Measurements from ENCODE around the gene DGKZ.
"Not testable (repeated sequence)": the region's sequence is repeated elsewhere in the genome, so short reads cannot be mapped to it uniquely, and the experiment has no call there.

DGKZ gene

GRCh38 chr11:46367244-46367915 lies 20.1 kb downstream of the DGKZ start:
- no peak for DNase-seq

- DNase-seq = no peak
These were observed 20.6 kb downstream of the DGKZ start for GRCh38 chr11:46367916-46368267.

GRCh38 chr11:46369458-46370152 lies 22.3 kb downstream of the DGKZ start:
- DNase-seq = no peak

- DNase-seq = no peak
These were observed 23.0 kb downstream of the DGKZ start for GRCh38 chr11:46370253-46370652.

GRCh38 chr11:46371262-46371661 lies 24.0 kb downstream of the DGKZ start:
- not testable (repeated sequence) for DNase-seq

GRCh38 chr11:46372086-46372485 lies 24.8 kb downstream of the DGKZ start:
- DNase-seq = no peak

- not testable (repeated sequence) for DNase-seq
These were observed 25.2 kb downstream of the DGKZ start for GRCh38 chr11:46372501-46372900.

- no peak for DNase-seq
These were observed 26.8 kb downstream of the DGKZ start for GRCh38 chr11:46373787-46374740.

- DNase-seq = no peak
These were observed 27.6 kb downstream of the DGKZ start for GRCh38 chr11:46374815-46375214.

GRCh38 chr11:46375392-46376101 lies 28.3 kb downstream of the DGKZ start:
- no peak for DNase-seq

- DNase-seq = no peak
These were observed 29.2 kb downstream of the DGKZ start for GRCh38 chr11:46376258-46377050.

- DNase-seq = no peak
These were observed 30.0 kb downstream of the DGKZ start for GRCh38 chr11:46377290-46377689.

GRCh38 chr11:46377831-46378230 lies 30.6 kb downstream of the DGKZ start:
- no peak for DNase-seq

GRCh38 chr11:46378296-46378695 lies 31.0 kb downstream of the DGKZ start:
- DNase-seq = no peak

GRCh38 chr11:46378811-46379481 lies 31.7 kb downstream of the DGKZ start:
- DNase-seq = no peak

GRCh38 chr11:46379482-46380293 lies 32.4 kb downstream of the DGKZ start:
- DNase-seq = not testable (repeated sequence)

GRCh38 chr11:46380340-46381047 lies 33.2 kb downstream of the DGKZ start:
- no peak for DNase-seq

- DNase-seq = no peak
These were observed 34.0 kb downstream of the DGKZ start, which contains the start of gene MDK for GRCh38 chr11:46381048-46381818. Gene MDK, plus strand, starts transcription at chr11:46381669. Its CDS starts 389 bp downstream, at chr11:46382058.

Data from cerebellar nuclear complex (tissue), 1 donor.